KMS-11 (cell line): ENCODE measurements around the gene NPHP4.

Source experiments
- H2AFZ ChIP-seq: fragments of 200-600 bp; sonication (generic); 2 replicates; pipeline ENCODE4 v1.6.1; 2016; ENCODE audit warnings: antibody characterized with exemption, mixed run types, low read depth
- H3K27ac ChIP-seq: fragments of 200-600 bp; sonication (generic); 2 replicates; pipeline ENCODE4 v1.6.1; 2016; ENCODE audit warnings: mild to moderate bottlenecking, mixed run types
- H3K27me3 ChIP-seq: fragments of 200-600 bp; sonication (generic); 2 replicates; pipeline ENCODE4 v1.6.1; 2017; ENCODE audit warnings: mild to moderate bottlenecking, low read depth, mixed run types, moderate library complexity; ENCODE audit not compliant: insufficient read depth
- H3K36me3 ChIP-seq: fragments of 200-600 bp; sonication (generic); 2 replicates; pipeline ENCODE4 v1.6.1; 2017; ENCODE audit warnings: mild to moderate bottlenecking, mixed run types; ENCODE audit not compliant: insufficient read depth
- H3K4me1 ChIP-seq: fragments of 200-600 bp; sonication (generic); 2 replicates; pipeline ENCODE4 v1.6.1; 2016; ENCODE audit warnings: mild to moderate bottlenecking, low read depth, mixed run types; ENCODE audit not compliant: poor library complexity, severe bottlenecking
- H3K4me2 ChIP-seq: fragments of 200-600 bp; sonication (generic); 2 replicates; pipeline ENCODE4 v1.7.0; 2016; ENCODE audit warnings: mild to moderate bottlenecking, mixed run types
- H3K4me3 ChIP-seq: fragments of 200-600 bp; sonication (generic); IDR thresholded peaks from 2 replicates; pipeline ENCODE4 v1.6.1; 2017; ENCODE audit warnings: low read depth, low read length, mixed read lengths; ENCODE audit not compliant: insufficient read depth
- H3K79me2 ChIP-seq: fragments of 200-600 bp; sonication (generic); 2 replicates; pipeline ENCODE4 v1.6.1; 2016; ENCODE audit warnings: low read depth, mixed run types; ENCODE audit not compliant: insufficient read depth
- H3K9ac ChIP-seq: fragments of 200-600 bp; sonication (generic); 2 replicates; pipeline ENCODE4 v1.6.1; 2016; ENCODE audit warnings: mild to moderate bottlenecking, mixed run types
- H4K20me1 ChIP-seq: fragments of 200-600 bp; sonication (generic); 2 replicates; pipeline ENCODE4 v1.6.1; 2016; ENCODE audit warnings: mild to moderate bottlenecking, mixed run types; ENCODE audit not compliant: insufficient read depth
- TF ChIP-seq, protein P1 (sequence below): fragments of 200-600 bp; sonication (generic); conservative IDR thresholded peaks from 2 replicates; pipeline ENCODE4 v1.6.1; 2017; ENCODE audit warnings: low read depth, mild to moderate bottlenecking, antibody characterized with exemption, low read length, moderate library complexity, mixed read lengths

NPHP4 gene

DNA sequence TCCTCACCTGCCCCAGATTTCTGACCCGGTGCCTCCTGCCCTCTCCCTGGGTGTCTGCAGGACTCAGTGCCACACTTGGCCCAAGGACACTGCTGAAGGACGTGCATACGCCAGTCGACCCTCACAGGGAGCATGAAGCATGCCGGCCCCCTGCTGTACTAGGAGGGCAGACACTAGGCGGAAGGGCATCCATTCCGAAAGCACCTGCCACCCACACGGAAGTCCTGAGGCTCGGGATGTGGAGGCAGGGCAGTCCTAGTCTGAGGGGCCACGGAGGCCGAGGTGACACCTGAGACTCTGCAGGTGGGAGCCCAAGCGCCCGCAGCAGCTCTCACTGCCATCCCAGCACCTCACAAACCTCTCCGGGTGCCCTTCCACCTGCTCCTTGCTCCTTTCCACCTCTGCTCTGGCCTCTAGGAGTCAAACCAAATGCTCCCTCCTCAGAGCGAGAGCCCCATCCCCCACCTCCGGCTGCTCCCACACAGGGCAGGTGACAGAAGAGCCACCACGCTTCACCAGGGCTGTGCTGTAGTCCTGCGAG, 2.4 kb downstream of the NPHP4 start:
- H3K79me2 ChIP-seq: peaks cover 25% of the 10 kb centered on the region
- H3K27ac ChIP-seq: no peak overlapping the region
- H3K4me1 ChIP-seq: peaks cover 29% of the 10 kb centered on the region
- H3K4me3 ChIP-seq: no peak overlapping the region
- TF ChIP-seq, protein P1, sequence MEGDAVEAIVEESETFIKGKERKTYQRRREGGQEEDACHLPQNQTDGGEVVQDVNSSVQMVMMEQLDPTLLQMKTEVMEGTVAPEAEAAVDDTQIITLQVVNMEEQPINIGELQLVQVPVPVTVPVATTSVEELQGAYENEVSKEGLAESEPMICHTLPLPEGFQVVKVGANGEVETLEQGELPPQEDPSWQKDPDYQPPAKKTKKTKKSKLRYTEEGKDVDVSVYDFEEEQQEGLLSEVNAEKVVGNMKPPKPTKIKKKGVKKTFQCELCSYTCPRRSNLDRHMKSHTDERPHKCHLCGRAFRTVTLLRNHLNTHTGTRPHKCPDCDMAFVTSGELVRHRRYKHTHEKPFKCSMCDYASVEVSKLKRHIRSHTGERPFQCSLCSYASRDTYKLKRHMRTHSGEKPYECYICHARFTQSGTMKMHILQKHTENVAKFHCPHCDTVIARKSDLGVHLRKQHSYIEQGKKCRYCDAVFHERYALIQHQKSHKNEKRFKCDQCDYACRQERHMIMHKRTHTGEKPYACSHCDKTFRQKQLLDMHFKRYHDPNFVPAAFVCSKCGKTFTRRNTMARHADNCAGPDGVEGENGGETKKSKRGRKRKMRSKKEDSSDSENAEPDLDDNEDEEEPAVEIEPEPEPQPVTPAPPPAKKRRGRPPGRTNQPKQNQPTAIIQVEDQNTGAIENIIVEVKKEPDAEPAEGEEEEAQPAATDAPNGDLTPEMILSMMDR: no peak
- H3K9ac ChIP-seq: no peak overlapping the region
- no peak overlapping the region for H3K4me2 ChIP-seq
- no peaks in the 10 kb centered on the region for H3K27me3 ChIP-seq
- H3K36me3 ChIP-seq: no peaks in the 10 kb centered on the region
- no peaks in the 10 kb centered on the region for H4K20me1 ChIP-seq
- no peak overlapping the region for H2AFZ ChIP-seq

DNA sequence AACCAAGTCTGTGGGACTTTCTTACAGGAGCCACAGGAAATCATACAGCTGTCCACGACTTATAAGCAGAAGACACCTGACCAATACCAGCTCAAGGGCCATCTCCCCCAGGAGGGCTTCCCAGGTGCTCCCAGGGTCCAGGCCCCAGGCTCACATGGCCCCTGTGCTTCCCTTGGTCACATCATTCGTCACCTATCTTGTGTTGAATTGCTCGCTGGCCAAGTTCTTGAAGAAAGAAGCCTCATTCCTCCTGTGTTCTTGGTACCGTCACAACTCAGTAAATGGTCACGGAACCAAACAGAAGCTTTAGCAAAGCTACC, 3.0 kb downstream of the NPHP4 start:
- peaks cover 24% of the 10 kb centered on the region for H3K4me1 ChIP-seq
- H3K4me2 ChIP-seq: no peak overlapping the region
- H4K20me1 ChIP-seq: no peaks in the 10 kb centered on the region
- no peak overlapping the region for H2AFZ ChIP-seq
- no peaks in the 10 kb centered on the region for H3K27me3 ChIP-seq
- no peak overlapping the region for H3K9ac ChIP-seq
- no peak overlapping the region for H3K4me3 ChIP-seq
- TF ChIP-seq, protein P1: no peak
- no peaks in the 10 kb centered on the region for H3K36me3 ChIP-seq
- H3K79me2 ChIP-seq: peaks cover 20% of the 10 kb centered on the region
- no peak overlapping the region for H3K27ac ChIP-seq

DNA sequence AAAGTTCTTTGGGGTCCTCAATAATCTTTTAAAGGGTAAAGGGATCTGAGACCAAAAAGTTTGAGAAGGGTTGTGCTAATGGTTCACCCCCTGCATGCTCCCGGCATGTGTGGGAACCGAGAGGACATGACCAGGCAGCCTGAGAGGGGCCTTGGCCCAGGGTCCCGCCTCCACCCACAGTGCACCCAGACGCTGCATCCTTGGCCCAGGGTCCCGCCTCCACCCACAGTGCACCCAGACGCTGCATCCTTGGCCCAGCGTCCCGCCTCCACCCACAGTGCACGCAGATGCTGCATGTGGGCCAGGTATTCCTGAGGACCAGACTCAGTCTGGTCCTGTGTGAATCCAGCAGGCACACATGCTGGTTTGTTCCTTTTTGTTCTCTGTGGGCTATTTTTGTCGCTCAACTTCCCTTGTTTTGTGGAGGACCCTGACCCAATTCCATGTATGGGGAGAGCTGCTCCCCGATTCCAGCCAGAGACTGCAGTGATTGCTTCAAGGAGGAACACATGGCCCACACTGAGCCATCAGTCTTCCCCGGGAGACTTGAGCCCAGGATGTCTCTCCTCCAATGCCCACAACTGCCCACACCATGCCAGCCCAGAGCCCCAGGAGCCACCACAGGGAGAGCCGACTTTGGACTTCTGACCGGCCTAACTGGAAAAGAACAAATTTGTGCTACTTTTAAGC, 3.5 kb downstream of the NPHP4 start:
- H2AFZ ChIP-seq: no peak overlapping the region
- H3K27me3 ChIP-seq: no peaks in the 10 kb centered on the region
- peaks cover 24% of the 10 kb centered on the region for H3K4me1 ChIP-seq
- peaks cover 15% of the 10 kb centered on the region for H3K79me2 ChIP-seq
- H3K4me2 ChIP-seq: no peak overlapping the region
- H3K9ac ChIP-seq: no peak overlapping the region
- no peaks in the 10 kb centered on the region for H3K36me3 ChIP-seq
- H3K4me3 ChIP-seq: no peak overlapping the region
- TF ChIP-seq, protein P1: no peak
- H4K20me1 ChIP-seq: no peaks in the 10 kb centered on the region
- no peak overlapping the region for H3K27ac ChIP-seq

DNA sequence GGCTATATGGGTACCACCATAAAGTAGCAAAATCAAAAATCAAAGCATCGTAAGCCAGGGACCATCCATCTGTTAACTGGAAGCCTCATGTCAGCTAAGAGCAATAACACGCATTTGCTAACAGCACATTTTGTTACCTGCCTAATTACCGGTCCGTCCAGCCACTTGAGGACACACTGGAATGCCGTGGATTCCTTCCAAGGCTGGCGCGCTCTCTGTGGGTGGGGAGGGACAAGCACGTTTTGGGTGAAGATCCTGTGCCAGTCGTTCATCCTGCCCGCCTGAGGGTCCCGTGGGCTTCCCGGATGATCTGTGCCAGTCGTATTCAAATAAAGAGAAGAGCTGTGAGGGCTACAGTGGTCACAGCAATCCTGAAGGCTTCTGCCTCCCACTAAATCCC, 6.2 kb downstream of the NPHP4 start:
- TF ChIP-seq, protein P1: no peak
- Histone ChIP-seq H3K4me2 (no peak overlapping the region), H3K79me2 (peaks cover 7% of the 10 kb centered on the region; the same call in 1 of the 2 replicates), H3K4me1 (peaks cover 23% of the 10 kb centered on the region), H2AFZ (no peak overlapping the region), H3K9ac (no peak overlapping the region), H3K4me3 (no peak overlapping the region), H3K27me3 (no peaks in the 10 kb centered on the region), H4K20me1 (no peaks in the 10 kb centered on the region), H3K36me3 (no peaks in the 10 kb centered on the region), H3K27ac (no peak overlapping the region)
